Measurements from ENCODE around the gene MED15.
"Not testable (repeated sequence)": the region's sequence is repeated elsewhere in the genome, so short reads cannot be mapped to it uniquely, and the experiment has no call there.

The MED15 gene

GRCh38 chr22:20507253-20508066 is at the start of gene MED15:
Gene MED15, plus strand, starts transcription at chr22:20507610. Its CDS starts 69 bp downstream, at chr22:20507679.
- peak; percentile 92 for DNase-seq

- no peak for DNase-seq
These were observed 48.8 kb upstream of the MED15 start for GRCh38 chr22:20458530-20459151.

DNA sequence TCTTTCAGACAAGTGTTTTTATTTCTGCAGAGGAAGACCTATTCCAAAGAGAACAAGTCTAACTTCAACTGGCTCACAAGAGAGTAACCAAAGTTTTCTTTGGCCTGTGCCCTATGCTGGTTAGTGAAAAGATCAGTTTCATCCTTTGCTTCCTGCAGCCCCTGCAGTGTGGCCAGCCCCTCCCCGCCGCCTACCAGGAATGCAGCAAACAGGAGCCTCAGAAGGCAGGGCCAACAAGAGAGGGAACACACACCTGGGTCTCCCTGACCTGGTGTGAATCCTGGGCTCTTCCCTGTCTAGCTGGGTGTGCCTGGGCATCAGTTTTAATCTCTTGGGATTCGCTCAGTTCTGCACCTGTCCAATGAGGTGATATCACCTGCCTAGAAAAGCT is 48.3 kb upstream of the MED15 start:
- no peak for DNase-seq

DNA sequence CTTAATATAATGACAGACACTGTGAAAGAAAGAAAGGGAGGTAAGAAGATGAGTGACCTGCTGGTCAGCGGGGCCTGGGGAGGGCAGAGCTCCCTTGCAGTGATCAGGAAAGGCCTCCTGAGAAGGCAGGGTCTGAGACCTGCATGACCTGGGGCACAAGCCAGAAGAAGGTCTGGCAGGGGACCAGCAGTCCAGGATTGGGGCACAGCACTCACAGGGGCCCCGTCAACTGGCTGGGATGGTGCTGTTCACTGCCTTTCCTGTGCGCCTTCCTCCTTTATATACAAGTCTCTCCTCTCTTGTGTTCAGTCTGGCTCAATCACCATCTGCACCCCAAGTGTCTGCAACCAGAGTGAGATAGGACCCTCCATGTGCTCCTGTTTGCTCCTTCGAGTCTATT is 47.5 kb upstream of the MED15 start:
- no peak for DNase-seq

DNA sequence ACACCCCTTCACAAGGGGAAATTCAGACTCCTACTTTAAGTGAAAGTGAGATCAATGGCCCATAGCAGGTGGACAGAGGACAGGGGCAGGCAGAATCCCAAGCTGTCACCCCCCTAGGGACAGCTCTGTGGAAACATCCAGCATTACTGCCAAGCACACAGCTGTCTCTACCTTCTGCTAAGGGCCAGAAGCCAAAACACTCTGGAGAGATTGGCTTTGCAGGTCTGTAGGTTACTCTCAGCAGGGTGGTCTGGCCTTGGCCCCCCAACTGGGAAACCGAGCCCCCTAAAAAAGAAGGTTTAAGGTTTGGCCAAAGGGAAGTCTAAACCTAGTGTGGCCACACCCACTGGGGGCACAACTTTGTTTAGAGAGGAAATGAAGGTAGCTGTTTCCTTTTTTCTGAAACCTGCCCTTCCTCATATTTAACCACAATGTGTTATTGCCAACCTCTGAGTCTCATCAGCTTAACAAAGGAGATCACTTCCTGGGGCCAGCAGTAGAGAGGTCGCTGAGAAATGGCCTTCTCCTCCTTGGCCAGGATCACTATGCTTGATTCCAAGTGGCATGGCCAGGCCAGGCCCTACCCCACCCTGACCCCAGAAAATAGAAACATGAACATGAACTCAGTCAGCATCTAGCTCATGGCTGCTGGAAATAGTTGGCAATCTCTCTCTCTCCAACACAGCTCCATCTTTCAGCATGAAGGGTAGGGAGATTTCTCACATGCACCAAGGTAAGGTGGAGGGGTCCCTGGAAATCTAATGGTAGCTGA is 43.9 kb upstream of the MED15 start:
- DNase-seq: peak; percentile 43

DNA sequence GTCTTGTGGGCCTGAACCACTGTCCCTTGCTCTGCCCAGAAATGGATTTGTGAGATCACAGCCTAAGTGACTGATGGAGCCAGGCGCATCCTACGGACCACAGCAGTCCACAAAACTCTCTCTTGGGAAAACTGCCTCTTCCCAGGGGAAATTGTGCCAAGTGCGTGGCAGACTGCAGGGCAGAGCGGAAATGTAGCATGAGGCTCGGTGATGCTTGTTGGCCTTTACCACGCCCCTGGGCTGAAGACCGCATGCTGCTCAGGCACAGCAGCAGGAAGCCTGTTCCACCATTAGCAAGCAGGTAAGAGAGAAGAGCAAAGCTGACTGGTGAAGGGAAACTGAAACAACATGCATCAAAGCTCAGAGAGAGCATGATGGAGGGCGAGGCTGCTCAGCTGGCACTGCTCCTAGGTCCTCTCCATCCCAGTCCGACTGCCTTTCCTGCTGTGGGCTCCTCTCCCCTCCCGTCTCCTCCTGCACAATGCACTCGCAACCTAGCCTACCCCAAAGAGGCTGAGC is 43.3 kb upstream of the MED15 start:
- DNase-seq: peak; percentile 53

DNA sequence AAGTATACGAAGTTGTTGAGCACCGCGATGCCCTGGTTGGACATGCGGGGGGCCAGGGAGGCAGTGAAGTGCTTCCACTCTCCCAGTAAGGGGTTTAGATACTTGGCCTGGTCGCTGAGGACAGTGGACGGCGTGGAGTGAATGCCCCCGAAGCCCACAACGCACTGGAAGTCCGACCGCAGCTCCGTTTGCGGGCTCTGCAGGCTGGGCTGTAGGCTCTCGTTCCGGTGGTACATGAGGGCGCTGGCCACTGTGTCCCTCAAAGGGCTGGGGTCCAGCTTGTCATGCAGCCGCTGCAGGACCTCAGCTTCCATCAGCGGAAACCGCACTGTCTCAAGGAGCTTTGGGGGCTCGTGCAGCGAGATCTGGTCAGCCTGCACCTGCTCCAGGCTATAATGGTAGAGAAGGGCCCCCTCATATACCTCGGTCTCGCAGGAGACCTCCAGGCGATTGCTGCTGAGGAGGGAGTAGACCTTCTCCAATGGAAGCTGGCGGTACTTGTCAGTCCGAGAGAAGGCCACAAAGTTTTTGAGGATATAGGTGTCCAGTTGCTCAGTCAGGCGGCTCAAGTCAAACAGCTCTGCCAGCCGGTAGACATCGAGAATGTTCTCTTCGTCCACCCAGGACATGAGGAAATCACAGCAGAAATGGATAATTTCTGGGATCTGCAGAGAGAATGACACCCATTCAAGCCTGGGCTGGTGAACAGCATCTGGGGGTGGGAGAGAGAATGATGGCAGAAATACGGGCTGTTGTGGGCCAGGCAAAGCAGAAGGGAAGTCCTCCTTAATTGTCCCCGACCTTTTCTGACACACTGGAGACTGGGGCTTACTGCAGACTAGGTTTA is 42.3 kb upstream of the MED15 start:
- no peak for DNase-seq

DNA sequence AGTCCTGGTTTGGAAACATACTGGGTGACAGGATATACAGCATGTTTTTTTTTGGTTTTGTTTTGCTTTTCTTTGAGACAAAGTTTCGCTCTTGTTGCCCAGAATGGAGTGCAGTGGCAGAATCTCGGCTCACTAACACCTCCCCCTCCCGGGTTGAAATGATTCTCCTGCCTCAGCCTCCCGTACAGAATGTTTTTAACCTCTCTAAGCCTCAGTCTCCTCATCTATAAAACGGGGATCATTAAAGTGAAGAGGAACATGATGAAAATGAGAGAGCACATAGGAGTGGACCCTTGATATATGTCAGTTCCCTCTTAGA is 41.7 kb upstream of the MED15 start:
- no peak for DNase-seq

DNA sequence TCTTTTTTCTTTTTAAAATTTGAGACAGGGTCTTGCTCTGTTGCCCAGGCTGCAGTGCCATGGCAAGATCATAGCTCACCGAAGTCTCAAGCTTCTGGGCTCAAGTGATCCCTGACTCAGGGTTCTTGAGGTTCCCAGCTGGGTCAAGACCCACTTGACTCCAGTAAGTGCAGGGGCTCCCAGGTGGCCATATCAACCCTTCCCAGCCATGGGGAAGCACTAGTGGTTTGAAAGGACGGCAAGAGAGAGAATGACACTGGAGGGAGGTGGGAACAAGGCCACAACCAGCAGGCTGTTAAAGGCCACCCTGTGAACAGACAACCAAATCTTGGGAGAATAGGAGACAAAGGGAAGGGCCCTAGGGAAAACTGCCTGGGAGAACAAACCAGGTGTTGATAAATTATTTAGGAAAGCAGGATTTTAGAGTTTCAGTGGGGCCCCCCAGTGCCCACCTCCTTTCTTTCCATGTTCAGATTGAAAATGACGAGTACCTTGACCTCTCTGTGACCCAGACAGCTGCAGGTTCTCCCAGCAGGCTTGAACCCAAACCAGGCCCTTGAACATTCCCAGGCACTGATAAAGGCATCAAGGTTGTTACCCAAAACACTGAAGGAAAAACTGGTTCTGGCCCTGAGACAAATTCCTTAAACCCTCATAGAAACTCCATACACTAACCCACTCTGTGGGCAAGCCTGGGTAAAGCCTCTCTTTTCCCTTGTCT is 40.6 kb upstream of the MED15 start:
- no peak for DNase-seq

GRCh38 chr22:20469110-20469868 is 38.1 kb upstream of the MED15 start:
- no peak for DNase-seq

- not testable (repeated sequence) for DNase-seq
These were observed 36.9 kb upstream of the MED15 start for GRCh38 chr22:20470525-20470924.

DNA sequence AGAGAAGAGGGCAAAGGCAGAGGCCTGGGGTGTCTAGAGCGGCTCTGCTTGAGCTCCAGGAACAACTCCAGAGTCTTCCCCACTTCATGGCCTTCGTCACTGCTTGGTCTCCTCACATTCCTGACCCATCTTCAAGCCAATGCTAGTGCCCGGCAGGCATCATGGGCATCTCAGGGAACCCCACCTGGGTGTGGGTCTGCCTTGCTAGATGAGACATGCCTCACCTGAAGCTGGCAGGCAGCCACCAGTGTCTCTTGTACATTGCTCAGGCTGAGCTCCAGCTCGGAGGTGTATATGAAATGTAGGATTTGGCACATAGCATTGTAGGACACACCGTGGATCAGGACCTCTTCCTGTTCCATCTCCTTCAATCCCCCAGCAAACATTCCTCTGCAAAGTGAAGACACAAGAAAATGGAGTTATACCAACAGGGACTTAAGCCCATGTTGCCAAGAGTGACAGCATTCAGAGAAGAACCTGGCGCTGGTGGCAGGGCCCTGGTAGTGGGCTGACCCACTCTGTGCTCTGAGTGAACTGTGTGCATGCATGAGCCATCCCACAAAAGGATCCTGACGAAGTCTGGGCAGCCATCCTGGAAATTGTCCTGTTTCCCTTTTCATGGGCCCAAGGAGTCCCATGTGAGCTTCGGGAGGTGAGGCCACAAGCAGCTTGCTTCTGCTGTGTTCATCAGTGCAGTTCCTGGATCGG is 36.1 kb upstream of the MED15 start:
- no peak for DNase-seq

DNA sequence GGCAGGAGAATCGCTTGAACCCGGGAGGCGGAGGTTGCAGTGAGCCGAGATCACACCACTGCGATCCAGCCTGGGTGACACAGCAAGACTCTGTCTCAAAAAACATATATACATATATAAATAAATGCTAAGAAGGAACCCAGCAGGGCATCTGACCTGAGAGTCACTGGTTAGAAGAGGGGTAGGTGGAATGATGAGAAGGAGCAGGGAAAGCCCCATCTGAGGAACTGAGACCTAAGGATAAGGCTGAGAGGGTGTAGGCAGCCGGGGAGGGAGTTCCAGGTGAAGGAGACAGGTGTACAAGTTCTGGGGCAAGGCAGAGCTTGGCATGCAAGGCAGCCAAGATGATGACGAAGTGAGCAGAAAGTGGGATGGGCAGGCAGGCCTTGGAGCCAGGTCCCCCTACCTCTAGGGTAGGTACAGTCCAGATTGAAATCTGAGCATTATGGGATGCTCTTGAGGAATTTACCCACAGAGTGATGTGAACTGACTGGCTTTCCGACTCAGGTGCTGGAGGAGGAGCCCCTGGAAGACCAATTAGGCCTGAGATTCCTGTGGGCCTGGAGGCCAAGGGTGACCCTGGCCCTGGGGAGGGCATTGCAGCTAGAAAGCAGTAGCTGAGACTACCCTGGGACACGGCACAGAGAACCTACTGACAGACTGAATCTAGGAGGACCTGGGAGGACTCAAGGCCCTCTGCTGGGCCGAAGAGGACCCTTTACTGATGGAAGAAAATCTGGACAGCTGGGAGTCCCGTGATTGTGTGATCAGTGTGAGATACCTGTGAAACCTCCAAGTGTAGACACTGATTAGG is 34.6 kb upstream of the MED15 start:
- DNase-seq: no peak

GRCh38 chr22:20475115-20475436 is 32.3 kb upstream of the MED15 start:
- no peak for DNase-seq

- not testable (repeated sequence) for DNase-seq
These were observed 31.8 kb upstream of the MED15 start for GRCh38 chr22:20475569-20475968.

DNA sequence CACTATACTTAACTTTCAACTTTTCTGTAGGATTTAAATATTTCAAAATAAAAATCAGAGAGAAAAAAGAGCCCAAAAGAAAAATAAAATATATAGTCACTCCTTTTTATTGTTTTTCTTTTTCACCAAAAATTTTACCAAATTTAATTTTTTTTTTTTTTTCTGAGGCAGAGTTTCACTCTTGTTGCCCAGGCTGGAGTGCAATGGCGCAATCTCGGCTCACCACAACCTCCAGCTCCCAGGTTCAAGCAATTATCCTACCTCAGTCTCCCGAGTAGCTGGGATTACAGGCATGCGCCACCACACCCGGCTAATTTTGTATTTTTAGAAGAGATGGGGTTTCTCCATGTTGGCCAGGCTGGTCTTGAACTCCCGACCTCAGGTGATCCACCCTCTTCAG is 29.4 kb upstream of the MED15 start:
- not testable (repeated sequence) for DNase-seq

GRCh38 chr22:20479612-20480196 is 27.7 kb upstream of the MED15 start:
- DNase-seq: no peak

DNA sequence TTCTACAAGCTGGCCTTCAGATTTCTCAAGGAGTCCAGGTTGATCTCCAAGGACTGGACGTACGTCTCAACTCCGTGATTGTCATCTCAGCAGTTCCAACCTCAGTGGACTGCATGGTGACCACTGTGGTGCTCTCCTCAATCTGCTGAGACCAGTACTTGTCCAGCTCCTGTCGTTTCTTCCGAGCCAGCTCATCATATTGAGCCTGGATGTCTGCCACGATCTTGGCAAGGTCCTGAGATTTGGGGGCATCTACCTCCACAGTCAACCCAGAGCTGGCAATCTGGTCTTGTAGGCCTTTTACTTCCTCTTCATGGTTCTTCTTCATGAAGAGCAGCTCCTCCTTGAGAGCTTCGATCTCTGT is 24.3 kb upstream of the MED15 start:
- DNase-seq: not testable (repeated sequence)

- DNase-seq: no peak
These were observed 23.6 kb upstream of the MED15 start for GRCh38 chr22:20483771-20484170.

Measured in stimulated activated CD8-positive, alpha-beta memory T cell treated with anti-CD3 and anti-CD28 coated beads, Interleukin-4, amount 100 ng/mL, for 48 hours (primary cell).